ENCODE data around the gene CACNA1F.

DNA sequence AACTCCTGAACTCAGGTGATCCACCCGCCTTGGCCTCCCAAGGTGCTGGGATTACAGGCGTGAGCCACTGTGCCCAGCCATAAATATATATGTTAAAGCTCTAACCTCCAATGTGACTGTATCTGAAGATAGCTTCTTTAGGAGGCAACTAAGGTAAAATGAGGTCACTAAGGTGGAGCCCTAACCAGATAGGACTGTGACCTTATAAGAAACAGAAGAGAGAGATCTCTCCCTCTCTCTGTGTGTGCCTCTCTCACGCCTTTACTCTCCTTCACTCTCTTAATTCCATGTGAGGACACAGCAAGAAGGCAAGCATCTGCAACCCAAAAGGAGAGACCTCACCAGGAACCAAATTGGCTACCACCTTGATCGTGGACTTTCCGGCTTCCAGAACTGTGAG is 71.5 kb downstream of the CACNA1F start:
- TF ChIP-seq, protein P1, sequence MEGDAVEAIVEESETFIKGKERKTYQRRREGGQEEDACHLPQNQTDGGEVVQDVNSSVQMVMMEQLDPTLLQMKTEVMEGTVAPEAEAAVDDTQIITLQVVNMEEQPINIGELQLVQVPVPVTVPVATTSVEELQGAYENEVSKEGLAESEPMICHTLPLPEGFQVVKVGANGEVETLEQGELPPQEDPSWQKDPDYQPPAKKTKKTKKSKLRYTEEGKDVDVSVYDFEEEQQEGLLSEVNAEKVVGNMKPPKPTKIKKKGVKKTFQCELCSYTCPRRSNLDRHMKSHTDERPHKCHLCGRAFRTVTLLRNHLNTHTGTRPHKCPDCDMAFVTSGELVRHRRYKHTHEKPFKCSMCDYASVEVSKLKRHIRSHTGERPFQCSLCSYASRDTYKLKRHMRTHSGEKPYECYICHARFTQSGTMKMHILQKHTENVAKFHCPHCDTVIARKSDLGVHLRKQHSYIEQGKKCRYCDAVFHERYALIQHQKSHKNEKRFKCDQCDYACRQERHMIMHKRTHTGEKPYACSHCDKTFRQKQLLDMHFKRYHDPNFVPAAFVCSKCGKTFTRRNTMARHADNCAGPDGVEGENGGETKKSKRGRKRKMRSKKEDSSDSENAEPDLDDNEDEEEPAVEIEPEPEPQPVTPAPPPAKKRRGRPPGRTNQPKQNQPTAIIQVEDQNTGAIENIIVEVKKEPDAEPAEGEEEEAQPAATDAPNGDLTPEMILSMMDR (IDR thresholded peaks at IDR 0.05), result no peak
- no peak for TF ChIP-seq POLR2A (IDR thresholded peaks at IDR 0.05)
